ENCODE results near the gene ARHGAP26.

The ARHGAP26 gene

GRCh38 chr5:143026380-143026779 is 256.2 kb downstream of the ARHGAP26 start:
- Histone ChIP-seq H3K27ac (ENCODE audit: low read depth in 2 of 2, low read length in 2 of 2) (no peak overlapping the region), H3K27me3 (ENCODE audit: control insufficient read depth in 2 of 2, insufficient read depth in 2 of 2, low read length in 2 of 2) (no peaks in the 10 kb centered on the region), H3K9ac (ENCODE audit: low read depth in 1 of 2, low read length in 2 of 2) (no peak overlapping the region), H3K36me3 (ENCODE audit: control insufficient read depth in 2 of 2, insufficient read depth in 2 of 2, low read length in 2 of 2) (peaks cover 0 to 4% of the 10 kb centered on the region in 2 donors), H3K4me3 (ENCODE audit: low read length in 2 of 2) (no peak overlapping the region), H3K9me3 (ENCODE audit: control insufficient read depth in 2 of 2, low read length in 2 of 2) (no peaks in the 10 kb centered on the region), H3K4me1 (ENCODE audit: control insufficient read depth in 2 of 2, insufficient read depth in 2 of 2, low read length in 2 of 2) (peaks cover 0 to 4% of the 10 kb centered on the region in 2 donors)

- no peak overlapping the region for H3K9ac ChIP-seq (ENCODE audit: low read depth in 1 of 2, low read length in 2 of 2)
- peaks cover 0 to 8% of the 10 kb centered on the region in 2 donors for H3K36me3 ChIP-seq (ENCODE audit: control insufficient read depth in 2 of 2, insufficient read depth in 2 of 2, low read length in 2 of 2)
- H3K4me1 ChIP-seq (ENCODE audit: control insufficient read depth in 2 of 2, insufficient read depth in 2 of 2, low read length in 2 of 2): no peaks in the 10 kb centered on the region
- H3K27me3 ChIP-seq (ENCODE audit: control insufficient read depth in 2 of 2, insufficient read depth in 2 of 2, low read length in 2 of 2): no peaks in the 10 kb centered on the region
- no peak overlapping the region for H3K27ac ChIP-seq (ENCODE audit: low read depth in 2 of 2, low read length in 2 of 2)
- no peaks in the 10 kb centered on the region for H3K9me3 ChIP-seq (ENCODE audit: control insufficient read depth in 2 of 2, low read length in 2 of 2)
- H3K4me3 ChIP-seq (ENCODE audit: low read length in 2 of 2): no peak overlapping the region
Observed at GRCh38 chr5:143029293-143029692, 259.1 kb downstream of the ARHGAP26 start.

- Histone ChIP-seq H3K27ac (ENCODE audit: low read depth in 2 of 2, low read length in 2 of 2) (no peak overlapping the region), H3K9me3 (ENCODE audit: control insufficient read depth in 2 of 2, low read length in 2 of 2) (no peaks in the 10 kb centered on the region), H3K4me1 (ENCODE audit: control insufficient read depth in 2 of 2, insufficient read depth in 2 of 2, low read length in 2 of 2) (no peaks in the 10 kb centered on the region), H3K9ac (ENCODE audit: low read depth in 1 of 2, low read length in 2 of 2) (no peak overlapping the region), H3K27me3 (ENCODE audit: control insufficient read depth in 2 of 2, insufficient read depth in 2 of 2, low read length in 2 of 2) (no peaks in the 10 kb centered on the region), H3K4me3 (ENCODE audit: low read length in 2 of 2) (no peak overlapping the region), H3K36me3 (ENCODE audit: control insufficient read depth in 2 of 2, insufficient read depth in 2 of 2, low read length in 2 of 2) (peaks cover 0 to 8% of the 10 kb centered on the region in 2 donors)
Observed at GRCh38 chr5:143030349-143030748, 260.2 kb downstream of the ARHGAP26 start.

GRCh38 chr5:143031781-143032580 is 261.8 kb downstream of the ARHGAP26 start:
- no peak overlapping the region for H3K27ac ChIP-seq (ENCODE audit: low read depth in 2 of 2, low read length in 2 of 2)
- no peak overlapping the region for H3K9ac ChIP-seq (ENCODE audit: low read depth in 1 of 2, low read length in 2 of 2)

GRCh38 chr5:143032581-143032836 is 262.3 kb downstream of the ARHGAP26 start:
- Histone ChIP-seq H3K4me3 (ENCODE audit: low read length in 2 of 2) (no peak overlapping the region), H3K36me3 (ENCODE audit: control insufficient read depth in 2 of 2, insufficient read depth in 2 of 2, low read length in 2 of 2) (peaks cover 0 to 11% of the 10 kb centered on the region in 2 donors), H3K9ac (ENCODE audit: low read depth in 1 of 2, low read length in 2 of 2) (no peak overlapping the region), H3K4me1 (ENCODE audit: control insufficient read depth in 2 of 2, insufficient read depth in 2 of 2, low read length in 2 of 2) (no peaks in the 10 kb centered on the region), H3K9me3 (ENCODE audit: control insufficient read depth in 2 of 2, low read length in 2 of 2) (no peaks in the 10 kb centered on the region), H3K27me3 (ENCODE audit: control insufficient read depth in 2 of 2, insufficient read depth in 2 of 2, low read length in 2 of 2) (no peaks in the 10 kb centered on the region), H3K27ac (ENCODE audit: low read depth in 2 of 2, low read length in 2 of 2) (no peak overlapping the region)

More at GRCh38 chr5:143031781-143032580, 261.8 kb downstream of the ARHGAP26 start:
- no peaks in the 10 kb centered on the region for H3K27me3 ChIP-seq (ENCODE audit: control insufficient read depth in 2 of 2, insufficient read depth in 2 of 2, low read length in 2 of 2)
- no peak overlapping the region for H3K4me3 ChIP-seq (ENCODE audit: low read length in 2 of 2)
- peaks cover 0 to 8% of the 10 kb centered on the region in 2 donors for H3K36me3 ChIP-seq (ENCODE audit: control insufficient read depth in 2 of 2, insufficient read depth in 2 of 2, low read length in 2 of 2)
- H3K9me3 ChIP-seq (ENCODE audit: control insufficient read depth in 2 of 2, low read length in 2 of 2): no peaks in the 10 kb centered on the region
- no peaks in the 10 kb centered on the region for H3K4me1 ChIP-seq (ENCODE audit: control insufficient read depth in 2 of 2, insufficient read depth in 2 of 2, low read length in 2 of 2)

GRCh38 chr5:143033535-143034250 is 263.5 kb downstream of the ARHGAP26 start:
- no peaks in the 10 kb centered on the region for H3K9me3 ChIP-seq (ENCODE audit: control insufficient read depth in 2 of 2, low read length in 2 of 2)
- H3K27me3 ChIP-seq (ENCODE audit: control insufficient read depth in 2 of 2, insufficient read depth in 2 of 2, low read length in 2 of 2): no peaks in the 10 kb centered on the region
- H3K4me3 ChIP-seq (ENCODE audit: low read length in 2 of 2): no peak overlapping the region
- H3K9ac ChIP-seq (ENCODE audit: low read depth in 1 of 2, low read length in 2 of 2): no peak overlapping the region
- no peaks in the 10 kb centered on the region for H3K4me1 ChIP-seq (ENCODE audit: control insufficient read depth in 2 of 2, insufficient read depth in 2 of 2, low read length in 2 of 2)
- H3K36me3 ChIP-seq (ENCODE audit: control insufficient read depth in 2 of 2, insufficient read depth in 2 of 2, low read length in 2 of 2): peaks cover 4 to 11% of the 10 kb centered on the region in 2 donors
- H3K27ac ChIP-seq (ENCODE audit: low read depth in 2 of 2, low read length in 2 of 2): no peak overlapping the region

GRCh38 chr5:143036146-143036927 is 266.2 kb downstream of the ARHGAP26 start:
- Histone ChIP-seq H3K4me3 (ENCODE audit: low read length in 2 of 2) (no peak overlapping the region), H3K36me3 (ENCODE audit: control insufficient read depth in 2 of 2, insufficient read depth in 2 of 2, low read length in 2 of 2) (peaks cover 4 to 8% of the 10 kb centered on the region in 2 donors)

GRCh38 chr5:143037071-143037470 is 266.9 kb downstream of the ARHGAP26 start:
- Histone ChIP-seq H3K36me3 (ENCODE audit: control insufficient read depth in 2 of 2, insufficient read depth in 2 of 2, low read length in 2 of 2) (peaks cover 9 to 10% of the 10 kb centered on the region in 2 donors), H3K4me1 (ENCODE audit: control insufficient read depth in 2 of 2, insufficient read depth in 2 of 2, low read length in 2 of 2) (no peaks in the 10 kb centered on the region), H3K9ac (ENCODE audit: low read depth in 1 of 2, low read length in 2 of 2) (no peak overlapping the region), H3K4me3 (ENCODE audit: low read length in 2 of 2) (no peak overlapping the region), H3K9me3 (ENCODE audit: control insufficient read depth in 2 of 2, low read length in 2 of 2) (no peaks in the 10 kb centered on the region), H3K27ac (ENCODE audit: low read depth in 2 of 2, low read length in 2 of 2) (no peak overlapping the region), H3K27me3 (ENCODE audit: control insufficient read depth in 2 of 2, insufficient read depth in 2 of 2, low read length in 2 of 2) (no peaks in the 10 kb centered on the region)

More at GRCh38 chr5:143036146-143036927, 266.2 kb downstream of the ARHGAP26 start:
- Histone ChIP-seq H3K4me1 (ENCODE audit: control insufficient read depth in 2 of 2, insufficient read depth in 2 of 2, low read length in 2 of 2) (no peaks in the 10 kb centered on the region), H3K27me3 (ENCODE audit: control insufficient read depth in 2 of 2, insufficient read depth in 2 of 2, low read length in 2 of 2) (no peaks in the 10 kb centered on the region), H3K9me3 (ENCODE audit: control insufficient read depth in 2 of 2, low read length in 2 of 2) (no peaks in the 10 kb centered on the region), H3K27ac (ENCODE audit: low read depth in 2 of 2, low read length in 2 of 2) (no peak overlapping the region), H3K9ac (ENCODE audit: low read depth in 1 of 2, low read length in 2 of 2) (no peak overlapping the region)

GRCh38 chr5:143037708-143038107 is 267.5 kb downstream of the ARHGAP26 start:
- Histone ChIP-seq H3K27ac (ENCODE audit: low read depth in 2 of 2, low read length in 2 of 2) (no peak overlapping the region), H3K4me3 (ENCODE audit: low read length in 2 of 2) (no peak overlapping the region), H3K27me3 (ENCODE audit: control insufficient read depth in 2 of 2, insufficient read depth in 2 of 2, low read length in 2 of 2) (no peaks in the 10 kb centered on the region), H3K36me3 (ENCODE audit: control insufficient read depth in 2 of 2, insufficient read depth in 2 of 2, low read length in 2 of 2) (peaks cover 8 to 9% of the 10 kb centered on the region in 2 donors), H3K4me1 (ENCODE audit: control insufficient read depth in 2 of 2, insufficient read depth in 2 of 2, low read length in 2 of 2) (no peaks in the 10 kb centered on the region), H3K9ac (ENCODE audit: low read depth in 1 of 2, low read length in 2 of 2) (no peak overlapping the region), H3K9me3 (ENCODE audit: control insufficient read depth in 2 of 2, low read length in 2 of 2) (no peaks in the 10 kb centered on the region)

GRCh38 chr5:143040622-143041021 is 270.4 kb downstream of the ARHGAP26 start:
- Histone ChIP-seq H3K4me3 (ENCODE audit: low read length in 2 of 2) (no peak overlapping the region), H3K27me3 (ENCODE audit: control insufficient read depth in 2 of 2, insufficient read depth in 2 of 2, low read length in 2 of 2) (no peaks in the 10 kb centered on the region), H3K9ac (ENCODE audit: low read depth in 1 of 2, low read length in 2 of 2) (no peak overlapping the region), H3K27ac (ENCODE audit: low read depth in 2 of 2, low read length in 2 of 2) (no peak overlapping the region), H3K9me3 (ENCODE audit: control insufficient read depth in 2 of 2, low read length in 2 of 2) (no peaks in the 10 kb centered on the region), H3K4me1 (ENCODE audit: control insufficient read depth in 2 of 2, insufficient read depth in 2 of 2, low read length in 2 of 2) (no peaks in the 10 kb centered on the region), H3K36me3 (ENCODE audit: control insufficient read depth in 2 of 2, insufficient read depth in 2 of 2, low read length in 2 of 2) (peaks cover 9 to 12% of the 10 kb centered on the region in 2 donors)

Measured in mucosa of rectum (tissue), 2 donors.